Urinary bladder (tissue), 4 donors: Measurements from ENCODE around the gene ZNRF2. TPM values are rescaled to one million over a fixed set of nuclear protein-coding genes. Genes with fewer than 3 reads are reported as not detected.
"Not testable (repeated sequence)": the region's sequence is repeated elsewhere in the genome, so short reads cannot be mapped to it uniquely, and the experiment has no call there.

Experiments
- DNase-seq: peaks from one replicate; pipeline ENCODE4 v3.0.0-alpha.2; 2015; ENCODE audit errors: extremely low spot score
- H3K27ac ChIP-seq: one replicate; pipeline ENCODE4 v1.5.1; 2013; ENCODE audit warnings: low read depth, mild to moderate bottlenecking, moderate library complexity
- H3K36me3 ChIP-seq: one replicate; pipeline ENCODE4 v1.6.1; 2013; ENCODE audit warnings: mild to moderate bottlenecking, moderate library complexity; ENCODE audit not compliant: insufficient read depth
- H3K4me1 ChIP-seq: one replicate; pipeline ENCODE4 v1.6.1; 2013; ENCODE audit warnings: mild to moderate bottlenecking, moderate library complexity; ENCODE audit not compliant: insufficient read depth
- H3K4me3 ChIP-seq: one replicate; pipeline ENCODE4 v1.5.1; 2013; ENCODE audit warnings: low read depth, low read length
- WGBS: extraction: QIAGEN DNeasy Blood & Tissue Kit; methylation state at CpG from one replicate; pipeline ENCODE4 v1.1.7; 2013; 5-methylcytosine and 5-hydroxymethylcytosine counted together
- polyA plus RNA-seq: library from polyadenylated mRNA; stranded (reverse); fragments of 200-250 nt; gene quantifications from one replicate; pipeline ENCODE4 v1.2.3, GENCODE V29; 2013
- total RNA-seq: library from RNA; depleted of rRNA; stranded (reverse); fragments of >200 nt; gene quantifications from one replicate; pipeline ENCODE4 v1.2.3, GENCODE V29; 2014
- donor health status: healthy with polysubstance abuse.
- donor health status: healthy.

Gene ZNRF2
- total and polyA plus RNA-seq, 2 donors = 5.6 to 40.0 TPM

- Histone ChIP-seq H3K4me1 (no peaks in the 10 kb centered on the region), H3K27ac (peak overlapping the region; percentile 45), H3K4me3 (peak overlapping the region; percentile 25), H3K36me3 (no peaks in the 10 kb centered on the region)
- DNase-seq = no peak
- 78% methylated on average over 11 of the region's 11 CpGs for WGBS
Measured at GRCh38 chr7:30286749-30287148, 2.4 kb downstream of the ZNRF2 start.

DNA sequence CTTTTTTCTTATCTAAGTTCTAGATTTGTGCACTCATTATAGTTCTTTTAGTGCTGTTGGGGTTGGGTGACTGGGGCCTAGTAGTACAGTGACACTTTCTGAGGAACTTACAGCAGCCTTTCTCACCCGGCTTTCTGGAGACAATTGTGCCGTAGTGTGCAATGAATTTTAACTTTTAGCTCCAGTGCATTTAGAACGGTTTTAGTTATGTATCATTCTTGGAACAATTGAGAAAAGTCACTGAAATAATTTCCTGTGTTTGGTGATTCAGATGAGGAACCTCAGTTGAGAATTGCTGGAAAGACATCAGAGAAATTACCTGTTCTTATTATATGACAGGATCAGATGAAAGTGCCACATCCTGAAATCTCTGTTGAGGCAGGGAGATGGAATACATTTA, 3.2 kb downstream of the ZNRF2 start:
- H3K4me1 ChIP-seq, H3K4me3 ChIP-seq, H3K27ac ChIP-seq, H3K36me3 ChIP-seq, DNase-seq: not testable (repeated sequence)
- 69% methylated on average over 3 of the region's 3 CpGs for WGBS

GRCh38 chr7:30289634-30290033, 5.2 kb downstream of the ZNRF2 start:
- over 99% methylated on average over 2 of the region's 2 CpGs for WGBS
- not testable (repeated sequence) for H3K27ac ChIP-seq, H3K4me3 ChIP-seq, H3K36me3 ChIP-seq, H3K4me1 ChIP-seq, DNase-seq

DNA sequence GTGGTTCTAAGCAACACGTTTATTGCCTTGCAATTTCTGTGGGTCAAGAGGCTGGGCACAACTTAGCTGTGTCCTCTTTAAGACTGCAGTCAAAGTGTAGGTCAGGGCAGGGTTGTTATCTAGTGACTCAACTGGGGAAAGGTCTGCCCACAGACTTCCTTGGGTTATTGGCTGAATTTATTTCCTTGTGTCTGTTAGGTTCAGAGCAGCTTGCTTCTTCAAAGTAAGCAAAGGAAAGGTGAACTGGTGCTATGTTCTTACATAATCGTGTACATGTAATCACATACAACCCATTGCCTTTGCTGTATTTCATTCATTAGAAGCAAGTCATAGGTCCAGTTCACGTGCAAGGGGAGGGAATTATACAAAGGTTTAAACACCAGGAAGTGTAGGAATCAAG, 5.9 kb downstream of the ZNRF2 start:
- H3K4me3 ChIP-seq, H3K36me3 ChIP-seq, H3K27ac ChIP-seq, DNase-seq, H3K4me1 ChIP-seq: not testable (repeated sequence)
- 70% methylated on average over 3 of the region's 3 CpGs for WGBS

GRCh38 chr7:30292416-30293038, 8.1 kb downstream of the ZNRF2 start:
- not testable (repeated sequence) for H3K36me3 ChIP-seq, DNase-seq, H3K4me3 ChIP-seq, H3K4me1 ChIP-seq, H3K27ac ChIP-seq
- 97% methylated on average over 3 of the region's 3 CpGs for WGBS

GRCh38 chr7:30296304-30296703, 11.9 kb downstream of the ZNRF2 start:
- DNase-seq, H3K4me3 ChIP-seq, H3K4me1 ChIP-seq, H3K36me3 ChIP-seq, H3K27ac ChIP-seq: not testable (repeated sequence)
- 95% methylated on average over 2 of the region's 2 CpGs for WGBS

DNA sequence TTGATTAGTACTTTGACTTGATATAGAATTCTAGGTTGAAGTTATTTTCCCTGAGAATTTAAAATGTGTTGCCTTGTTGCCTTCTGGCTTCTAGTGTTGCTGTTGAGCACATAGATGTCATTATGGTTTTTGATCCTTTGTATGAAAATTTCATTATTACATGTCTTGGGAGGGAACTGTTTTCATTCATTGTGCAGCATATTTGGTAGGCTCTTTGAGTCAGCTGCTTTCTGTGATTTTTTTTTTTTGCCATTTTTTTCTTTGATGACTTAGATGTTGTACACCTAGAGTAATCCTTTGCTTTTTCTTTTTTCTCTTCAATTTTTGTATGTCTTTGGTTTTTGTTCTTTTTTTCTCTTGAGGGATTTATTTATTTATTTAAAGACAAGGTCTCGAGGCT, 13.1 kb downstream of the ZNRF2 start:
- H3K36me3 ChIP-seq, H3K27ac ChIP-seq, H3K4me3 ChIP-seq, H3K4me1 ChIP-seq, DNase-seq: not testable (repeated sequence)
- 96% methylated on average over 1 of the region's 1 CpG for WGBS

GRCh38 chr7:30298409-30298808, 14.0 kb downstream of the ZNRF2 start:
- not testable (repeated sequence) for DNase-seq, H3K4me1 ChIP-seq, H3K27ac ChIP-seq

GRCh38 chr7:30301751-30302150, 17.4 kb downstream of the ZNRF2 start:
- 93% methylated on average over 7 of the region's 7 CpGs for WGBS
- H3K27ac ChIP-seq = no peak overlapping the region
- no peak overlapping the region for H3K4me3 ChIP-seq
- no peak for DNase-seq
- H3K4me1 ChIP-seq = no peaks in the 10 kb centered on the region
- no peaks in the 10 kb centered on the region for H3K36me3 ChIP-seq

More at GRCh38 chr7:30298409-30298808, 14.0 kb downstream of the ZNRF2 start:
- not testable (repeated sequence) for H3K4me3 ChIP-seq, H3K36me3 ChIP-seq
- 72% methylated on average over 3 of the region's 3 CpGs for WGBS

GRCh38 chr7:30302656-30303311, 18.4 kb downstream of the ZNRF2 start:
- no peaks in the 10 kb centered on the region for H3K36me3 ChIP-seq
- 95% methylated on average over 10 of the region's 10 CpGs for WGBS
- no peak overlapping the region for H3K27ac ChIP-seq
- H3K4me1 ChIP-seq = no peaks in the 10 kb centered on the region
- no peak for DNase-seq
- H3K4me3 ChIP-seq = no peak overlapping the region

GRCh38 chr7:30303312-30304039, 19.1 kb downstream of the ZNRF2 start:
- Histone ChIP-seq H3K4me1 (no peaks in the 10 kb centered on the region), H3K4me3 (no peak overlapping the region), H3K36me3 (no peaks in the 10 kb centered on the region), H3K27ac (no peak overlapping the region)
- 97% methylated on average over 1 of the region's 1 CpG for WGBS
- DNase-seq = no peak

- no peak overlapping the region for H3K27ac ChIP-seq
- 87% methylated on average over 1 of the region's 1 CpG for WGBS
- no peak overlapping the region for H3K4me3 ChIP-seq
- no peaks in the 10 kb centered on the region for H3K4me1 ChIP-seq
- DNase-seq = no peak
- H3K36me3 ChIP-seq = no peaks in the 10 kb centered on the region
Measured at GRCh38 chr7:30304177-30304884, 19.9 kb downstream of the ZNRF2 start.

- Histone ChIP-seq H3K36me3 (no peaks in the 10 kb centered on the region), H3K27ac (no peak overlapping the region), H3K4me1 (no peaks in the 10 kb centered on the region), H3K4me3 (no peak overlapping the region)
- 81% methylated on average over 1 of the region's 1 CpG for WGBS
- no peak for DNase-seq
Measured at GRCh38 chr7:30306976-30307375, 22.6 kb downstream of the ZNRF2 start.
